OCI-LY7 (cell line): ENCODE results near the gene TC2N. TPM values are rescaled to one million over a fixed set of nuclear protein-coding genes. Genes with fewer than 3 reads are reported as not detected.

Experiments
- BruUV-seq: library from RNA; stranded (reverse); fragments of 400-500 nt; replicated peaks from 2 replicates; lab custom pipeline; 2021; lab: Mats Ljungman, UMichigan
- CTCF ChIA-PET: fragments of 300-600 bp; sonication (Branson Sonifier 250); formaldehyde crosslinking; loops from one replicate; lab custom pipeline; 2022; ENCODE audit warnings: antibody characterized with exemption; ENCODE audit not compliant: unreplicated experiment; lab: Charles Lee
- POLR2A ChIA-PET: fragments of 300-600 bp; sonication (Branson Sonifier 250); formaldehyde crosslinking; loops from one replicate; lab custom pipeline; 2022; ENCODE audit warnings: antibody characterized with exemption; lab: Charles Lee
- DNase-seq: peaks from one replicate; pipeline ENCODE4 v3.0.0-alpha.2; 2015; ENCODE audit warnings: low spot score
- H2AFZ ChIP-seq: fragments of 200-600 bp; sonication (generic), shearing (Covaris generic); 2 replicates; pipeline ENCODE4 v1.6.1; 2014; ENCODE audit warnings: mild to moderate bottlenecking, antibody characterized with exemption, low read length, moderate library complexity
- H3K27ac ChIP-seq: fragments of 200-600 bp; sonication (generic); 2 replicates; pipeline ENCODE4 v1.5.1; 2014; ENCODE audit warnings: mixed run types, low read depth, mild to moderate bottlenecking, moderate library complexity, low read length, inconsistent platforms; ENCODE audit not compliant: poor library complexity, severe bottlenecking
- H3K36me3 ChIP-seq: fragments of 200-600 bp; sonication (generic); 2 replicates; pipeline ENCODE4 v1.6.1; 2014; ENCODE audit warnings: mild to moderate bottlenecking, antibody characterized with exemption, low read length, moderate library complexity, mixed read lengths; ENCODE audit not compliant: insufficient read depth
- H3K4me1 ChIP-seq: fragments of 200-600 bp; sonication (generic); 2 replicates; pipeline ENCODE4 v1.5.1; 2014; ENCODE audit warnings: mild to moderate bottlenecking, low read length; ENCODE audit not compliant: insufficient read depth, poor library complexity, severe bottlenecking
- H3K4me2 ChIP-seq: fragments of 200-600 bp; sonication (generic); 2 replicates; pipeline ENCODE4 v1.6.1; 2014; ENCODE audit warnings: mild to moderate bottlenecking, low read length
- H3K4me3 ChIP-seq: fragments of 200-600 bp; sonication (generic); 2 replicates; pipeline ENCODE4 v1.5.1; 2014; ENCODE audit warnings: mild to moderate bottlenecking, low read depth, low read length; ENCODE audit not compliant: poor library complexity, severe bottlenecking
- H3K79me2 ChIP-seq: fragments of 200-600 bp; sonication (generic); 2 replicates; pipeline ENCODE4 v1.6.1; 2016; ENCODE audit warnings: low read depth, mild to moderate bottlenecking, low read length, moderate library complexity, mixed read lengths; ENCODE audit not compliant: insufficient read depth
- H3K9me2 ChIP-seq: fragments of 200-600 bp; sonication (generic); 2 replicates; pipeline ENCODE4 v1.6.1; 2016; ENCODE audit warnings: mild to moderate bottlenecking, low read length, mixed read lengths; ENCODE audit not compliant: insufficient read depth
- H3K9me3 ChIP-seq: fragments of 200-600 bp; sonication (generic); 2 replicates; pipeline ENCODE4 v1.6.1; 2014; ENCODE audit warnings: mild to moderate bottlenecking, mixed run types, low read length, mixed read lengths
- H4K20me1 ChIP-seq: fragments of 200-600 bp; sonication (generic); 2 replicates; pipeline ENCODE4 v1.6.1; 2014; ENCODE audit warnings: mild to moderate bottlenecking, antibody characterized with exemption, low read length, moderate library complexity, mixed read lengths; ENCODE audit not compliant: insufficient read depth
- CTCF ChIP-seq: fragments of 200-600 bp; sonication (generic); conservative IDR thresholded peaks from 2 replicates; pipeline ENCODE4 v1.5.1; 2014; ENCODE audit warnings: mild to moderate bottlenecking, antibody characterized with exemption, low read length, moderate library complexity, mixed read lengths
- EZH2phosphoT487 ChIP-seq: fragments of 200-600 bp; sonication (generic); IDR thresholded peaks from 2 replicates; pipeline ENCODE4 v1.6.1; 2018; ENCODE audit warnings: low read depth, borderline replicate concordance, mild to moderate bottlenecking, mixed run types, antibody characterized with exemption, low read length, moderate library complexity, mixed read lengths
- intact Hi-C: fragments of 100-400 bp; cut with micrococcal nuclease; formaldehyde crosslinking; loops from one replicate; pipeline ENCODE4 v1.10.0; 2022; ENCODE audit not compliant: unreplicated experiment
- total RNA-seq, 2 experiments: library from RNA; depleted of rRNA in 1 of 2; stranded (reverse); fragments of >200 nt in 1 of 2; shearing (Covaris generic) in 1 of 2; gene quantifications; 2 replicates each; pipeline ENCODE4 v1.2.3, GENCODE V29; 2014 to 2022

The TC2N gene
- total RNA-seq, 2 experiments from 2014 or later, result 0.57 TPM; not detected in 1

DNA sequence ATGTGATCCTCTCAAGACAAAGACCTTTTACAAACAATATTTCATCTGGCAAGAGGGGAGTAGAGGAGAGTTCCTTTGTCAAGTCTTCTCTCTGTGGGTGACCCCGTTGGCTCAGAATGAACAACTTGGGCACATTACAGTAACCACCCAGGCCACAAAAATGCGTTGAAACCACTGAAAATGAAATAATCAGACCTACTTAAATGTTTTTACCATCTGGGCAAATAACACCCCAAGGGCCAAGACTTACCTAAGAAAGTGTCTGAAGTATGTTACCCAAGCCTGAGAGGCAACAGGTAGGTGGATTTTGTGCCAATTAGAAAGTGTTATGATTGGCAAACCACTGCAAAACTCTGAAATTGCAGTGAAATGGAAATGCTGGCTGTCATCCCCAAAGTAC is 1.3 kb downstream of the TC2N start:
- Histone ChIP-seq H3K4me2 (no peak overlapping the region; the same call in 1 of the 2 replicates), H3K36me3 (no peaks in the 10 kb centered on the region), H3K9me3 (no peaks in the 10 kb centered on the region), H3K79me2 (no peaks in the 10 kb centered on the region), H3K4me3 (no peak overlapping the region), H2AFZ (no peak overlapping the region), H4K20me1 (no peaks in the 10 kb centered on the region), H3K27ac (no peak overlapping the region), H3K9me2 (no peaks in the 10 kb centered on the region), H3K4me1 (peaks cover 4% of the 10 kb centered on the region)
- POLR2A ChIA-PET, result no interaction called here
- BruUV-seq, result no TSS peak
- CTCF ChIA-PET, result no interaction called here
- TF ChIP-seq CTCF, result no peak
- TF ChIP-seq EZH2phosphoT487, result no peak
- DNase-seq, result no peak
- intact Hi-C loops, result no loop called here

- no peaks in the 10 kb centered on the region for H3K9me2 ChIP-seq
- no TSS peak for BruUV-seq
- H3K4me2 ChIP-seq, result no peak overlapping the region
- ChIA-PET CTCF (no interaction called here), POLR2A (no interaction called here)
- no peak overlapping the region for H3K27ac ChIP-seq
- no peak for DNase-seq
- H3K4me1 ChIP-seq, result peaks cover 4% of the 10 kb centered on the region
- H3K36me3 ChIP-seq, result no peaks in the 10 kb centered on the region
- TF ChIP-seq CTCF, result no peak
- TF ChIP-seq EZH2phosphoT487, result no peak
- intact Hi-C loops, result no loop called here
- H3K9me3 ChIP-seq, result no peaks in the 10 kb centered on the region
- no peak overlapping the region for H3K4me3 ChIP-seq
- no peaks in the 10 kb centered on the region for H3K79me2 ChIP-seq
- H4K20me1 ChIP-seq, result no peaks in the 10 kb centered on the region
- no peak overlapping the region for H2AFZ ChIP-seq
These were observed 4.9 kb downstream of the TC2N start for GRCh38 chr14:91862417-91862816.

DNA sequence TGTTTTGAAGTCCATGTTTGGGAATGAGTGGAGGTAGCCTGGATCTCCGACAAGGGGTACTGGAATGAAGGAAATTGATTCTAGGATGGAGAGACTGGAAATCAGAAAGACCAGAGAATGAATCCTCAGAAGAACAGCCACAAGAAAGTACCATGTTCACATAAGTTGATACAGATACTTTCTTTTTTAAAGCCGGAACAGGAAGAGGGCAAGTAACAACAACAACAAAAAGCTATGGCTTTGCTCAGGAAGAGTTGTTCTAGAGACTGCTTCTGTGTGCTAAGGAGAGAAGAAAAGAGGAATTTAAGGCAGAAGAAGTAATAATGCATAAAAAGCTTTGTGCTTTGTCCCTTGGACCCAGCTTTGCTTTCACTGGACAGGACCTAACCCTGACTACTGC is 6.2 kb downstream of the TC2N start:
- Histone ChIP-seq H3K9me2 (no peaks in the 10 kb centered on the region), H3K4me1 (no peaks in the 10 kb centered on the region), H3K27ac (no peak overlapping the region), H3K9me3 (no peaks in the 10 kb centered on the region), H3K79me2 (no peaks in the 10 kb centered on the region), H3K4me2 (no peak overlapping the region), H4K20me1 (no peaks in the 10 kb centered on the region), H3K4me3 (no peak overlapping the region), H2AFZ (no peak overlapping the region), H3K36me3 (no peaks in the 10 kb centered on the region)
- intact Hi-C loops, result no loop called here
- no peak for DNase-seq
- BruUV-seq, result no TSS peak
- CTCF ChIA-PET, result no interaction called here
- TF ChIP-seq CTCF (no peak), EZH2phosphoT487 (no peak)
- POLR2A ChIA-PET, result no interaction called here
